Measurements from ENCODE around the gene LRRC8E.

The LRRC8E gene

GRCh38 chr19:7888145-7888825 is at the start of gene LRRC8E:
Gene LRRC8E, plus strand, starts transcription at chr19:7888510. Its CDS starts 7,094 bp downstream, at chr19:7895604.
- no peak for DNase-seq (ENCODE audit: low read depth, low spot score)

GRCh38 chr19:7839476-7839875 is 48.8 kb upstream of the LRRC8E start:
- DNase-seq (ENCODE audit: low read depth, low spot score): no peak

- DNase-seq (ENCODE audit: low read depth, low spot score): no peak
These were observed 47.7 kb upstream of the LRRC8E start for GRCh38 chr19:7840629-7841028.

- no peak for DNase-seq (ENCODE audit: low read depth, low spot score)
These were observed 46.3 kb upstream of the LRRC8E start for GRCh38 chr19:7841751-7842660.

DNA sequence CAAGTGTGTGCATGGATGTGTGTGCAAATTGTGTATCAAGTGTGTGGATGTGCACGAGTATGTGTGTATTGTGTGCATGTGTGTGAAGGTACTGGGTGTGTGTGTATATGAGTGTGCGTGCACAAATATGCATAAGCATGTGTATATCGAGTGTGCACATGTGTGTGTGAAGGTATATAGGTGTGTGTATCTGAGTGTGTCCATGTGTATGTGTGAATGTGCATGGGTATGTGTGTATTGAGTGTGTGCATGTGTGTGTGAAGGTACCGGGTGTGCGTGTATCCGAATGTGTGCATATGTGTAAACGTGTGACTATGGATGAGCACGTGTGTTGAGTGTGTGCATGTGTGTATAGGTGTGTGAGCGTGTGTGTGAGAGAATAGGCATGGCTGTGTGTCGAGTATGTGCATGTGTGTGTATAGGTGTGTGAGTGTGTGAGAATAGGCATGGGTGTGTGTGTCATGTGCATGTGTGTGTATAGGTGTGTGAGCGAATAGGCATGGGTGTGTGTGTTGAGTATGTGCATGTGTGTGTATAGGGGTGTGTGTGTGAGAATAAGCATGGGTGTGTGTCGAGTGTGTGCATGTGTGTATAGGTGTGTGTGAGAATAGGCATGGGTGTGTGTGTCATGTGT is 45.5 kb upstream of the LRRC8E start:
- no peak for DNase-seq (ENCODE audit: low read depth, low spot score)

- no peak for DNase-seq (ENCODE audit: low read depth, low spot score)
These were observed 44.8 kb upstream of the LRRC8E start for GRCh38 chr19:7843521-7843920.

DNA sequence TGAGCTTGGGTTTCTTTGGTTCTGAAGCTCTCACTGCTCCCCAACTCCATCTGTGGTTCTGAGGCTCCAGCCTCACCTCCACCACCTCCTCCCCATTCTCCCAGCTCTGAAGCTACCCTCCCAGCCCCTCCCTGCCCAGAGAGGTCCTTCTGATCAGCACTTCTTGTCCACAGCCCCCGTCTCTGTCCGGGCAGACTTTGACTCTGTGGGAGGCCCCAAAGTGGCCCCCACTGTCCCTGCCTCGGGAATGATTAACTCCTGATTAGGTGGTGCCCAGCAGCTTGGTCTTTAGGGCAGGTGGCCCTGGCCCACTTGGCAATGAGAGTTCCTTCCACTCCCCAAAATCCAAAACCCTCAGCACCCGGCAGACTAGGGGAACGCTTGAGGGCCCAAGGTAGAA is 43.9 kb upstream of the LRRC8E start:
- DNase-seq (ENCODE audit: low read depth, low spot score): no peak

DNA sequence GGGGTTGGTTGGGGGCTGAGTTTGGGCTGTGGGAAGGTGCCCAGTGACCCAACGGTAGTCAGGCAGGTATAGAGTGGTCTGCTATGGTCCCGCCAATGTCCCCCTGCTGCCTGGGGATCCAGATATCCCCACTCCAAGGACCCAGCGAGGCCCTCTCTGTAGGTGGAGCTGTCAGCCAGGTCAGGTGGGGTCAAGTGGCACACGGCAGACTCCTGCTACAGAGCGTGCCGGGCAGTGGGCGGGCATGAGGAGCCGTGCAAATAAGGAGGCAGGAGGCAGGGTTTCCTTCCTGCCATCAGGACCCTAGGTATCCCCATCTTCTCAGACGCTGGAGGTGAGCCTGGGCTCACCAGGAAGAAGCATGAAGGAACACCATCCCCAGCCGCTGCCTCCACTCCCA is 43.4 kb upstream of the LRRC8E start:
- DNase-seq (ENCODE audit: low read depth, low spot score): no peak

- no peak for DNase-seq (ENCODE audit: low read depth, low spot score)
These were observed 42.7 kb upstream of the LRRC8E start for GRCh38 chr19:7845390-7846154.

DNA sequence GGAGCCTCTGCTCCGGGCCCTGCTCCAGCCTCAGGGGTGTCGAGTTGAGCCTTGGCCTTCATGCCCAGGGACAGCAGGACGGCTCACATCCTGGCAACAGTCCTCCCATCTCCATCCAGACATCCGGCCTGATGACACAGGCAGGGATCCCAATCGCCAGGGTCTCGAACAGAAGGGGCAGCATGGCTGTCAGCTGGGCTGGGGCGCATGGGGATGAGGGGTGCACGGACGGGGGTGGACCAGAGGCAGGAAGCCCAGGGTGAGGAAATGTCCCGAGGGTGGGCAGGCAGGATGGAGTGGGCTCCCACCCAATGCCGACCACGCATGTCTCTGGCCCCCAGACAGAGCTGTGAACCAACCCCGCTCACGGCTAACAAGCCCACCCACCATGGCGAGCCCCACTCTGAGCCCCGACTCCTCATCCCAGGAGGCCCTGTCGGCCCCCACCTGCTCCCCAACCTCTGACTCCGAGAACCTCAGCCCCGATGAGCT is 42.1 kb upstream of the LRRC8E start:
- DNase-seq (ENCODE audit: low read depth, low spot score): no peak

GRCh38 chr19:7847664-7848063 is 40.6 kb upstream of the LRRC8E start:
- DNase-seq (ENCODE audit: low read depth, low spot score): no peak

DNA sequence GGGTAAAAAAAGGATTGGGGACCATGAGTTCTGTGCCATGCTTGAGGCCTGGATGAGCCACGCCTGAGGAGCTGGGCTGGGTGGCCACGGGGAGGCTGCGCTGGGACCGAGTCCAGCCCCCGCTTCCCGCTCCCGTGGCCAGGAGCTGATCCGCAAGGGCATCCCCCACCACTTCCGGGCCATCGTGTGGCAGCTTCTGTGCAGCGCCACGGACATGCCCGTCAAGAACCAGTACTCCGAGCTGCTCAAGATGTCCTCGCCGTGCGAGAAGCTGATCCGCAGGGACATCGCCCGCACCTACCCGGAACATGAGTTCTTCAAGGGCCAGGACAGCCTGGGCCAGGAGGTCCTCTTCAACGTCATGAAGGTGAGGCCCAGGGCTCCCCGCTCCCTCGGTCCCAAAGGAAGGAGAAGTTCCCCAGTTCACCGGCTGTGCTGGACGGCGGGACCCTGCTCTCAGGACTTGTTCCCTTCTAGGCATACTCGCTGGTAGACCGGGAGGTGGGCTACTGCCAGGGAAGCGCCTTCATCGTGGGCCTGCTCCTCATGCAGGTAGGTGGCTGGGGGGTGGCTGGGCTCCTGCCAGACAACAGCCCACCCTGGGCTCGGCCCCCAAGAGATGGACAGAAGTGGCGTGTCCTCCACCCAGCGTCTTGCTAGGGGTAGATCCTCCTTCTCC is 39.4 kb upstream of the LRRC8E start:
- no peak for DNase-seq (ENCODE audit: low read depth, low spot score)

- no peak for DNase-seq (ENCODE audit: low read depth, low spot score)
These were observed 38.7 kb upstream of the LRRC8E start for GRCh38 chr19:7849631-7849999.

- DNase-seq (ENCODE audit: low read depth, low spot score): no peak
These were observed 38.1 kb upstream of the LRRC8E start for GRCh38 chr19:7850000-7850813.

- no peak for DNase-seq (ENCODE audit: low read depth, low spot score)
These were observed 37.2 kb upstream of the LRRC8E start for GRCh38 chr19:7850945-7851622.

- no peak for DNase-seq (ENCODE audit: low read depth, low spot score)
These were observed 36.4 kb upstream of the LRRC8E start for GRCh38 chr19:7851623-7852500.

DNA sequence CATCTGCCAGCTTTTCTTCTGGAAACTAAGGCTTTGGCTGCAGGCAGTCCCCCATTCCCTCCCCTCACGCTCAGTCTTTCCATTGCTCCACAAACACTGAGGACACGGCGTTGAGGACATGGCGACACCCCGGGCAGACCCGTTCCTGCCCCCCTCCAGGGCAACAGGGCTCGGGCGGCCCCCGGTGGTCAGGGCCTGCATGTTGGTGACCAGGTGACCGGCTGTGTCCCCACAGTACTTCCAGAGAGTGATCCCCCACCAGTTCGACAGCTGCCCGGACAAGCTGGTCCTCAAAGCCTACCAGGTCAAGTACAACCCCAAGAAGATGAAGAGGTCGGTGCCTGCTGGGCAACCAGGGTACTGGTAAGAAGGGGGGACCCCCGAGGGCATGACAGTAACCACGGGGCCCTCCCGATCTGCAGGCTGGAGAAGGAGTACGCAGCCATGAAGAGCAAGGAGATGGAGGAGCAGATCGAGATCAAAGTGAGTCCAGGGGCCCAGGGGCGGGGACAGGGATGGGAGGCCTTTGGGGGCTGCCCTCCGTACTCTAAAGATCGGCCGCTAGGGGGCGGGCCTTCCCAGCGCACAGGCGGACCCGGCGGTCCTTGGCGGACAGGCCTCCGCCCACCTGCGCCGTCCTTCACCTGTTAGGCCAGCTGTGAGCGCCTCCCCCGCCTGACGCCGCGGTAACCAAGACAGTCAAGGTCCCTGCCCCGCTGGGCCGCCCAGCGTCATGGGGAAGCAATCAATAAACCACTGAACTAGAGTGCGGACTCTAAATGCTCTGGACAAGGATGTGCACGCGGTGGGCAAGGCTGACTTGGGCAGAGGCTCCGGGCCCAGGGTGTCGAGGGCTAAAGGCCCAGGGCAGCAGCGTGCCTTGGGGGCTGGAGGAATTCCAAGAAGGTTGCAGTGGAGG is 35.2 kb upstream of the LRRC8E start:
- DNase-seq (ENCODE audit: low read depth, low spot score): no peak

DNA sequence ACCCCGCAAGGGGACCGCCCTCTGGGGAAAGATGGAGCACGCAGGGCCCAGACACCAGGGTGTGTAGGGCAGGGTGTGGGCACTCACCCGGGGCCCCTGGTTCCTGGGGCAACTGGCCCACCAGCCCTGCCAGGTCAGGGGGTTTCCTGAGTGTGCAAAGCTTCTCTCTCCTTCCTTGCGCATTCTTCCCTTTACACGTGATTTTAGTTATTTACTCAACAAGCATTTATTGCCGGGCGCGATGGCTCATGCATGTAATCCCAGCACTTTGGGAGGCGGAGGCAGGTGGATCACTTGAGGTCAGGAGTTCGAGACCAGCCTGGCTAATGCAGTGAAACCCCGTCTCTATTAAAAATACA is 34.6 kb upstream of the LRRC8E start:
- DNase-seq (ENCODE audit: low read depth, low spot score): no peak
